Activated naive CD8-positive, alpha-beta T cell treated with anti-CD3 and anti-CD28 coated beads, Interleukin-2, amount 10 ng/mL, durations not matched to agents 7 days and 5 days (primary cell): ENCODE measurements around the gene TMEM43. TPM values are rescaled to one million over a fixed set of nuclear protein-coding genes. Genes with fewer than 3 reads are reported as not detected.

Source experiments
- ATAC-seq: fragments of 150-1000 bp; cut with Tn5 transposase; one replicate; pipeline ENCODE4 v1.10.0; 2021; ENCODE audit warnings: low read depth, moderate library complexity
- POLR2A ChIA-PET: fragments of 350-600 bp; sonication (Branson Sonifier 250); formaldehyde crosslinking; loops from one replicate; lab custom pipeline; 2021; ENCODE audit warnings: antibody characterized with exemption; lab: Charles Lee
- DNase-seq: peaks from one replicate; pipeline ENCODE4 v3.0.0; 2021
- H3K27ac Mint-ChIP-seq: one replicate; pipeline ENCODE4 v1.8.0; 2022; ENCODE audit warnings: mild to moderate bottlenecking, mixed read lengths
- H3K27me3 Mint-ChIP-seq: one replicate; pipeline ENCODE4 v1.8.0; 2022; ENCODE audit warnings: mild to moderate bottlenecking, moderate library complexity, mixed read lengths
- H3K36me3 Mint-ChIP-seq: one replicate; pipeline ENCODE4 v1.8.0; 2021; ENCODE audit warnings: mild to moderate bottlenecking, mixed read lengths
- H3K4me1 Mint-ChIP-seq: one replicate; pipeline ENCODE4 v1.8.0; 2021; ENCODE audit warnings: mixed read lengths
- H3K4me3 Mint-ChIP-seq: one replicate; pipeline ENCODE4 v1.8.0; 2022; ENCODE audit warnings: mild to moderate bottlenecking, moderate library complexity, mixed read lengths
- H3K9me3 Mint-ChIP-seq: one replicate; pipeline ENCODE4 v1.8.0; 2021; ENCODE audit warnings: mixed read lengths
- total RNA-seq, 2 experiments: library from RNA; stranded (reverse); gene quantifications; one replicate each; pipeline ENCODE4 v1.2.3, GENCODE V29; 2021

TMEM43 gene
- total RNA-seq, 2 experiments from 2014 or later: 44.4 to 47.0 TPM

- POLR2A ChIA-PET: interaction anchor here (0.7 to 1.0 kb wide), 2 partner anchors 9 to 11 kb away, joined by 3 read pairs; partner anchors contain the start of gene LSM3
- Mint-ChIP-seq H3K27ac (no peak overlapping the region), H3K4me3 (no peak overlapping the region), H3K36me3 (peaks cover 50% of the 10 kb centered on the region), H3K27me3 (no peaks in the 10 kb centered on the region), H3K9me3 (peaks cover 7% of the 10 kb centered on the region), H3K4me1 (peaks cover 16% of the 10 kb centered on the region)
- ATAC-seq (no peak), DNase-seq (no peak)
These were observed 63.3 kb downstream of the TMEM43 start for GRCh38 chr3:14188041-14188754.

Other genes with a start within 250 kb of the TMEM43 start
- 1 to 10 TPM; 1.5 TPM for gene WNT7A, start 245.0 kb upstream of the TMEM43 start, total RNA-seq
- gene CHCHD4, start 182 bp upstream of the TMEM43 start, total RNA-seq: 10 to 100 TPM; 10.1 to 11.9 TPM
- 10 to 100 TPM; 53.3 to 56.8 TPM for gene XPC, start 53.5 kb downstream of the TMEM43 start, total RNA-seq
- 10 to 100 TPM; 14.3 to 14.4 TPM for gene LSM3, start 53.8 kb downstream of the TMEM43 start, total RNA-seq